Measurements from ENCODE around the gene SFXN1.

Gene SFXN1

DNA sequence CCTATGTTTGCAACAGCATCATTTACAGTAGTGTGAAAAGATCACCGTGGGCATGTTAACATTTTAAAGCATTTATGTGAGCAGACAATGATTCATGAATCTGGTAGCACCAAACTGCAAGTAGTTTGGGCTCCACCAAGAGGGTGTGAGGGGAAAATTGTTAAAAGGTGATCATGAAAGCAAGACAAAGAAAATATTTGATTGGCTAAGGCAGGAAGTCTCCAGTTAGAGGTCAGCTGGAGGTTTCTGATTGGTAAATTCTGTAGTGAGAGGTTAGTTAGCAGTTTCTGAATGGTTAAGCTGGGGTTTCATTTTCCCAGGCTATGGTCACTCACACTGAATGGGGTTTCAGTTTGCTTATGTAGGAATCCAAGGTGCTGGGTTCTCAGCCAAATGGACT, 20.9 kb upstream of the SFXN1 start:
- Mint-ChIP-seq H3K36me3 (ENCODE audit: low read depth) (no peaks in the 10 kb centered on the region), H3K4me1 (ENCODE audit: low read depth) (peaks cover 6% of the 10 kb centered on the region), H3K27ac (no peak overlapping the region), H3K9me3 (no peaks in the 10 kb centered on the region), H3K27me3 (ENCODE audit: low read depth) (peaks cover 33% of the 10 kb centered on the region), H3K4me3 (no peak overlapping the region)

DNA sequence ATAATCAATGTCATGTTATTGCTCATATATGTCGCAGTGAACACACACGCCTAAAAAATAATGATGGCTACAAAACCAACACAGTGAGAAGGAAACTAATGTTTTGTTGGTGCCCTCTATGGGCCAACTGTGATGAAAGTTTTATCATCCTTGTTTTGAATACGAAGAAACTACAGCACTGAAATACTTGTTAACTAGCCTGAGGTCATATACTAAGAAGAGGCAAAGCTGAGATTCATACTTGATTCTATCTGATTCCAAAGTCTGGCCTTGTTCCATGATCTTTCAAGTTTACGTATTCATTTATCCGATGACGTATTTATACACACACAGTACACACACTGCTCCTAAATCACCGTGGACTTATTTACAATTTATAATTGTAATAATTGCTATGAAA, 18.2 kb upstream of the SFXN1 start:
- no peaks in the 10 kb centered on the region for H3K9me3 Mint-ChIP-seq
- no peak overlapping the region for H3K4me3 Mint-ChIP-seq
- H3K27me3 Mint-ChIP-seq (ENCODE audit: low read depth): peaks cover 17% of the 10 kb centered on the region
- H3K27ac Mint-ChIP-seq: no peak overlapping the region
- H3K4me1 Mint-ChIP-seq (ENCODE audit: low read depth): peaks cover 14% of the 10 kb centered on the region
- H3K36me3 Mint-ChIP-seq (ENCODE audit: low read depth): no peaks in the 10 kb centered on the region

DNA sequence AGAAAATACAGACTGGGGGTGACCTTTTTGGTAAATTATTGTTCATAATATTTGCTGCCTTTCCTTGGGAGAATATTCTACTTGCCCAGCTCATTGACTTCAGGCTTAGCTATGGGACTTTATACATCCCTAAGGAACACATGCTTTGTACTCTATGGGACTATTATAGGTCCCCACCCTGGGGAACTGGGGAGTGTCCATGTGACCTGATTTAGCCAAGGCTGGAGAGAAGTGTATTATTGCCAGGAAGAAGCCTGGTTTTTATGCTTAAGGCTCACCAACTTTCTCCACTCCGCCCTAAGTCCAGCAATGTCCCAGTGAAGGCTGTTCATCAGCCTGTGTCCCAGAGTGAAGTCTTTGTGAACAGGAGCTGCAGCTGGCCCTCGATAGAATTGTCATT, 17.8 kb upstream of the SFXN1 start:
- peaks cover 15% of the 10 kb centered on the region for H3K4me1 Mint-ChIP-seq (ENCODE audit: low read depth)
- no peaks in the 10 kb centered on the region for H3K9me3 Mint-ChIP-seq
- no peak overlapping the region for H3K27ac Mint-ChIP-seq
- no peaks in the 10 kb centered on the region for H3K36me3 Mint-ChIP-seq (ENCODE audit: low read depth)
- no peak overlapping the region for H3K4me3 Mint-ChIP-seq
- peaks cover 15% of the 10 kb centered on the region for H3K27me3 Mint-ChIP-seq (ENCODE audit: low read depth)

DNA sequence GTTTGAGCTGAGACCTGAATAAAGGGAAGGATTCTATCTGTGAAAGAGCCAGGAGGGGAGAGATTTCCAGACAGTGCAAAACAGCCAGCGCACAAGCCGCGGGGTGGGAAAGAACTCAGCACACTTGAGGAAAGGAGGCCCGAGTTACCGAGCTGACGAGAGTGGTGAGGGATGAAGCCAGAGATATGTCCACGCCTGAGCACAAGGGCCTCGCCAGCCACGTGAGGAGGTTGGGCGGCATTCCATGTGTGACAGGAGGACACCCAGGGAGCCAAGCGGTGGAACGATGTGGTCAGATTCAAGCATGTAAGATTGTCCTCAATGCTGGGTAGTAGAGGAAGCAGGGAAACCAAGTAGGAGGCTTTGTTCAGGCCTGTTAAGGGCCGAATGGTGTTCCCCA, 17.0 kb upstream of the SFXN1 start:
- Mint-ChIP-seq H3K27ac (no peak overlapping the region), H3K4me3 (no peak overlapping the region), H3K9me3 (no peaks in the 10 kb centered on the region), H3K4me1 (ENCODE audit: low read depth) (peaks cover 15% of the 10 kb centered on the region), H3K36me3 (ENCODE audit: low read depth) (no peaks in the 10 kb centered on the region), H3K27me3 (ENCODE audit: low read depth) (peaks cover 10% of the 10 kb centered on the region)

DNA sequence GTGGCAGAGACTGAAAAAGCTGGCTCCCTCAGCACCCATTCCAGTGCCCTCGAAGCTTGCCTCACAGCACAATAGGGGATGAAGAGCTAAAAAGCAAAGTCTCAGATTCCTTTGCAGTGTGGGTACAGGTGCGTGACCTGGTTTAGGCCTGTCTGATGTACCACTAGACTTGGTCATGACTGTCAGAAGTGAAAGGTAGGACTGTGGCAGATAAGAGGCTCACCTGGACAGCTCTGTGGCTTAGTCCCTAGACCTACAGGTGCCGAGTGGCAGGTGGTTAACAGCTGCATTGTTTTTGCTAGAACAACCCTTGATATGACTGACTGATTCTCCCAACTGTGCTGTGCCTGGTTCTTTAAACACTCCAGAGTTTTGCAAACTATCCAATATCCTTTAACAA, 14.7 kb upstream of the SFXN1 start:
- Mint-ChIP-seq H3K4me3 (no peak overlapping the region), H3K27ac (no peak overlapping the region), H3K4me1 (ENCODE audit: low read depth) (peaks cover 12% of the 10 kb centered on the region), H3K36me3 (ENCODE audit: low read depth) (no peaks in the 10 kb centered on the region), H3K9me3 (no peaks in the 10 kb centered on the region), H3K27me3 (ENCODE audit: low read depth) (peaks cover 11% of the 10 kb centered on the region)

DNA sequence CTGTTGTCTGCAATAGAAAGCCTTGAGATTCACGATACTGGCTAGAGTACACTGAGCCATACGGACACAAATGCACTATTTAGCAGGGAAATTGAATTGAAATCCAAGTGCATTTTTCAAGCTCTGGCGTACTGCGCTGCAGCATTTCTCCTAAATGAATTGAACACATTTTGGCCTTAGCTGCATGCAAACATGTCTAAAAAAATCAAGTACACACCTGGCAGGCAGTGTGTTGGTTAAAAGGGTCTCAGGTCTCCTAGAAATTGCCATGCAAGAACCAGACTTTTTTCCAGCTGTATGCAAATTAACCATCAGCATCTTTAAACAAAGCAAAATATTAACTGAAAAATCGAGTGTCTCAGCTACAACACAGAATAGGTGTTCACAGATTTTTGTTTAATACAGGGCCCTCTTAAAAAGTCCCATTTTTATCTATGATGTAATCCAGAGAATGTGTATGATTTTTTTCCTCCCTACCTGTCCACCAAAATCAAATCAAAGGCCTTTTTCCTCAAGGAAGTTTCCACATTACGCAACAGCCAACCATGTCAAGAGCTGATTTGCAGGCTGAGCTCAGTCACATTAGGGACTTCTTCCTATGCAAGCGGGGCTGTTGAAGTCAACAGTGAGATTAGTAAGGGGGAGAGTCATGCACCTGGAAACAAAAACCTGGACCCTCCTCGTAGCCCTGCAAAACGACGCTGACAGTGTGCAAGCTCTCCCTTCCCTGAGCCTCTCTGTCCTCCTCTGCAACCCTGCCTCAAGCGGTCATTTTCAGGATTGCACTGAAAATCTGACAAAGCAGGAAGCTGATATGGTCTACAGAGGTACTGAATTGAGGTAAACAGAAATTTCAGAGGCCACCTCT, 14.1 kb upstream of the SFXN1 start:
- Mint-ChIP-seq H3K36me3 (ENCODE audit: low read depth) (no peaks in the 10 kb centered on the region), H3K4me3 (no peak overlapping the region), H3K4me1 (ENCODE audit: low read depth) (peaks cover 10% of the 10 kb centered on the region), H3K9me3 (no peaks in the 10 kb centered on the region), H3K27ac (peak overlapping the region; percentile 13), H3K27me3 (ENCODE audit: low read depth) (peaks cover 8% of the 10 kb centered on the region)

DNA sequence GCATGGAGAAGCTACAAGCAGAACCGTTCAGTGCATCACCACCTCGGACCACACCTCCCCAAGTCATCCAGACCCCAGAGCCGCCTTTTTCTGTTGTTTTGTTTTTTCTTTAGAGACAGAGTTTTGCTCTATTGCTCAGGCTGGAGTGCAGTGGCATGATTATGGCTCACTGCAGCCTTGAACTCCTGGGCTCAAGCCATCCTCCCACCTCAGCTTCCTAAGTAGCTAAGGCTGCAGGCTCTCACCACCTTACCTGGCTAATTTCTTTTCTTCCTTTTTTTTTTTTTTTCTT, 13.5 kb upstream of the SFXN1 start:
- peaks cover 8% of the 10 kb centered on the region for H3K27me3 Mint-ChIP-seq (ENCODE audit: low read depth)
- H3K36me3 Mint-ChIP-seq (ENCODE audit: low read depth): no peaks in the 10 kb centered on the region
- no peak overlapping the region for H3K4me3 Mint-ChIP-seq
- H3K27ac Mint-ChIP-seq: peak overlapping the region; percentile 13
- H3K4me1 Mint-ChIP-seq (ENCODE audit: low read depth): peaks cover 10% of the 10 kb centered on the region
- H3K9me3 Mint-ChIP-seq: no peaks in the 10 kb centered on the region

DNA sequence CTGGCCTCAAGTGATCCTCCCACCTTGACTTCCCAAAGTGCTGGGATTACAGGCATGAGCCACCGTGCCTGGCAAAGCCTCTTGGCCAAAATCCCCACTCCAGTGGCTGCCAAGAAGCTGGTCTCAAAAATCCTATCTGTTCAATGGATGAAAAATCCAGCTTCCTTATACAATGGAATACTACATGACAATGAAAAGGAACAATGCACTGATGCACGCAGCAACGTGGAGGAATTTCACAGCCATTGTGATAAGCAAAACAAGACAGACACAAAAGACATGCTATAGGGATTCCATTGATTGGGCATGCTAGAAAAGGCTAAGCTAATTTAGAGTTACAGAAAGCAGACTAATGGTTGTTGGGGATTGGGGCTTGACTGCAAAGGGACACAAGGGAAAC, 13.1 kb upstream of the SFXN1 start:
- H3K9me3 Mint-ChIP-seq: no peaks in the 10 kb centered on the region
- no peaks in the 10 kb centered on the region for H3K36me3 Mint-ChIP-seq (ENCODE audit: low read depth)
- H3K27ac Mint-ChIP-seq: peak overlapping the region; percentile 13
- H3K27me3 Mint-ChIP-seq (ENCODE audit: low read depth): peaks cover 8% of the 10 kb centered on the region
- peaks cover 10% of the 10 kb centered on the region for H3K4me1 Mint-ChIP-seq (ENCODE audit: low read depth)
- H3K4me3 Mint-ChIP-seq: no peak overlapping the region

DNA sequence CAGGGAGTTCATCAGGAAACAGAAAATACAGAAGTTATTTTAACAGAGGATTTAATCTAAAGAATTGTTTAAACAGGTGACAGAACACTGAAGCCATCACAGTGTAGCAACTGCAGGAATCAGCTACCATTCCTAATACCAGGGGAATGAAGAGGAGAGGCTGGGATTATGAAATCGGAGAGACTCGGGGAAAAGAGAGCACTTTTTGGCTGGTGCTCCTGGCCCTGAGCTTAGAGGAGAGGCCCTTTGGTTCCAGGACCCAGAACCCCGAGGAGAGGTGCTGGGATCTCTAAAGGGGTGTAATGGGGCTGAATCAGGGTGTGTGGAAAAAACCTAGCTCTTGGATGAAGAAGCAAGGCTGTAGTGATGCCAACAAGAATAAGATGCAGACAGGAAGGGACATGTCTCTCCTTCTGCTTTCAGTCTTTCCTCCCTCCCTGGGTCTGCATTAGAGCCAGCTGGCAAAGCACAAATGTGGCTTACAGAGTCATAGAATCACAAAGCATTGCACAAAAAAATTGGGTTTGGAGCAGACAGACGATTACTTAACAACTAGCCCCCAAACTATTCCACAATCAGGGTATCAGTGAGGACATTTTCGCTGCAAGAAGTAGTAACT, 11.6 kb upstream of the SFXN1 start:
- Mint-ChIP-seq H3K36me3 (ENCODE audit: low read depth) (no peaks in the 10 kb centered on the region), H3K9me3 (no peaks in the 10 kb centered on the region), H3K4me1 (ENCODE audit: low read depth) (peaks cover 16% of the 10 kb centered on the region), H3K4me3 (no peak overlapping the region), H3K27ac (no peak overlapping the region), H3K27me3 (ENCODE audit: low read depth) (peaks cover 8% of the 10 kb centered on the region)

DNA sequence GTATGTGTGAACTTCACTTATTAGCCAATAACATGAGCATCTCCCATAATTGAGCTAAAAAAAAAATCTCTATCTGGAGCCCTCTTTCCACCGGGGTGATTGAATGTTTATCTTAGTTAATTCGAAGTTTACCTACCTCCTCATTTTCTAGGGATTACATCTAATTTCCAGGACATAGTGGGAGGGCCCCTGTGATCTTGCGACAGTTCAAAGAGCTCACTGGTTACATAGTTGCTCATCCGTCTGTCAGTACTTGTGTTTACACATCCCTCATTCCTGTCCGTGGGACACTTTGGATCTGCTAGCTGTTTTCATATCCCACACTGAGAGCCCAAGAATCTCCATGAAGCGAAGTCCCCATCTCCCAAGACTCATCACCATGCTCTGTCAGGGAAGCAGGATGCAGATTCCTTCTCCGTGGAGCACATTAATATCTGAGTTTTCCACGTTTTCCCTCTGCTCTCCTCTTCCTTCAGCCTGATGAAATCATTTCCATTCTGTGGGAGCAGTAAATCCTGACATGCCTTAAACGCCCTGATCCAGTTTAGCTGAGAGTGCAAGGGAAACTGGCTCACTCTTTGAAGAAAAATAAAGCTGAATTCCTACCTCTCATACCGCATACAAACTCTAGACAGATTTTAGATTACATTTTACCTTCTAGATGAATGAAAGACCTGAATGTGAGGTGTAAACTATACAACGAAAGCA, 10.2 kb upstream of the SFXN1 start:
- no peak overlapping the region for H3K27ac Mint-ChIP-seq

DNA sequence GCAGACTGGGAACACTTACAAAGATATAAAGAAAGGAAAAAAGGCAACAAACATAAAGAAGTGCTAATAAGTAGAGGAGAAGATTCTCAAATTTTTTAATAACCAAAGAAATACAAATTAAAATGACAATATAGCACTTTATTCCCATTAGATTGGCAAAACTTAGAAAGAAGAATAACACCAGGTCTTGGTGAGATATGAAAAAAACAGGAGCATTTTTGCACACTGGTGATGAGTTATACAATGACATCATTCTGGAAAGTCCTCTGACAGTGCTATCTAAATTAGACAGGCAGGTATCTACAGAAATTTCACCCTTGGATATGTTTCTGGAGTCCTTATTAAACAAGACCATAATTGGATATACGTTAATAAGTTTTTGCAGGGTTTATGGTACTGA, 9.5 kb upstream of the SFXN1 start:
- H3K9me3 Mint-ChIP-seq: no peaks in the 10 kb centered on the region
- no peak overlapping the region for H3K4me3 Mint-ChIP-seq
- H3K27ac Mint-ChIP-seq: no peak overlapping the region
- peaks cover 16% of the 10 kb centered on the region for H3K4me1 Mint-ChIP-seq (ENCODE audit: low read depth)
- peaks cover 10% of the 10 kb centered on the region for H3K27me3 Mint-ChIP-seq (ENCODE audit: low read depth)
- no peaks in the 10 kb centered on the region for H3K36me3 Mint-ChIP-seq (ENCODE audit: low read depth)

More for the DNA sequence above, 10.2 kb upstream of the SFXN1 start:
- Mint-ChIP-seq H3K4me1 (ENCODE audit: low read depth) (peaks cover 16% of the 10 kb centered on the region), H3K36me3 (ENCODE audit: low read depth) (no peaks in the 10 kb centered on the region), H3K27me3 (ENCODE audit: low read depth) (peaks cover 8% of the 10 kb centered on the region), H3K4me3 (no peak overlapping the region), H3K9me3 (no peaks in the 10 kb centered on the region)

DNA sequence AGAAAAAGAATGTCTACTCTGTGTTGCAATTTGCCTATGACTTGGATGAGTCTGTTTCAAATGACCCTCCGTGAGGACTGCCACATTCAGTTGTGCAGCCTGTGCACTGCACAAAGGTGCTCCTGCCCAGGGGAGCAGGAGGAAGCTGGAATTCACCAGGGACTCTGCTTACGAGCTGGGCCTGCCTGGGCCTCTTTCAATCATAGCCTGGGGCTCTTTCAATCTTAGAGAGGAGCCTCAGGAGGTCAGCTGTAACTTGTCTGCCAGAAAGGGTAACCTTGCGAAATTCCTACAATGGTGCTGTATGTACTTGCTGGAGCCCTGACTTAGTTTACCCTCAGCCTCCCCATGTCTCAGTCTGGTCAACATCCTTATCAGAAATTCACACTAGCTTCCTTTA, 8.4 kb upstream of the SFXN1 start:
- no peak overlapping the region for H3K4me3 Mint-ChIP-seq
- H3K9me3 Mint-ChIP-seq: no peaks in the 10 kb centered on the region
- H3K4me1 Mint-ChIP-seq (ENCODE audit: low read depth): peaks cover 10% of the 10 kb centered on the region
- H3K36me3 Mint-ChIP-seq (ENCODE audit: low read depth): no peaks in the 10 kb centered on the region
- no peak overlapping the region for H3K27ac Mint-ChIP-seq
- peaks cover 15% of the 10 kb centered on the region for H3K27me3 Mint-ChIP-seq (ENCODE audit: low read depth)

DNA sequence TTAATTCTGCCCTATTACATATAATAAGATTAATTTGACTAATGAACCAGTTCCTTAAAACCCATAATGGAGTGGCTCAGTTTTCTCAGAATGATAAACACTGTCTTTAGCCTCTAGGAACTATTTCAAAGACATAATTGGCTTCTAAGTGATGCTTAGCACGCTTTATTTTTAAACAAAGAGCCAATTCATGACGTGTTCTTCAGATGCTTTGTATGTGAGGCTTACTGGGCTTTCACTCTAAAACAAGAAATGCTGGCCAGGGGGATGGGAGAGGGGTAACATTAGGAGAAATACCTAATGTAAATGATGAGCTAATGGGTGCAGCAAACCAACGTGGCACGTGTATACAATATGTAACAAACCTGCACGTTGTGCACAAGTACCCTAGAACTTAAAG, 7.6 kb upstream of the SFXN1 start:
- H3K4me3 Mint-ChIP-seq: no peak overlapping the region
- no peaks in the 10 kb centered on the region for H3K9me3 Mint-ChIP-seq
- no peaks in the 10 kb centered on the region for H3K36me3 Mint-ChIP-seq (ENCODE audit: low read depth)
- H3K27me3 Mint-ChIP-seq (ENCODE audit: low read depth): peaks cover 15% of the 10 kb centered on the region
- peaks cover 7% of the 10 kb centered on the region for H3K4me1 Mint-ChIP-seq (ENCODE audit: low read depth)
- H3K27ac Mint-ChIP-seq: no peak overlapping the region

DNA sequence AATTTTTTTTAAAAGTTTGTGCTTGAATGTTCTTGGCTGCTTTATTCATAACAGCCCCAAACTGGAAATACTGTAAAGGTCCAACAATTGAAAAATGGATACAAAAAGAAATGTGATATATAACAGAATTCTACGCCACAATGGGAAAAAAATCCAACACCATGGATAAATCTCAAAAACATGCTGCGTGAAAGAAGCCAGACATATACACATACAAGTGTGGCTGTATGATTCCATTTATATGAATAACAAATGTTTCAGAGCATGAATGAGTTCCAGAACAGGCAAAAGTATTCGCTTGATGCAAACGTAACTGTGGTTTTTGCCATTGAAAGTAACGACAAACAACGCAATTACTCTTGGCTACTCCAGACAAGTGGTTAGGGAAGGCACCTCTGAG, 7.2 kb upstream of the SFXN1 start:
- no peaks in the 10 kb centered on the region for H3K9me3 Mint-ChIP-seq
- H3K27ac Mint-ChIP-seq: no peak overlapping the region
- no peaks in the 10 kb centered on the region for H3K36me3 Mint-ChIP-seq (ENCODE audit: low read depth)
- H3K27me3 Mint-ChIP-seq (ENCODE audit: low read depth): peaks cover 15% of the 10 kb centered on the region
- H3K4me1 Mint-ChIP-seq (ENCODE audit: low read depth): peaks cover 10% of the 10 kb centered on the region
- H3K4me3 Mint-ChIP-seq: no peak overlapping the region

DNA sequence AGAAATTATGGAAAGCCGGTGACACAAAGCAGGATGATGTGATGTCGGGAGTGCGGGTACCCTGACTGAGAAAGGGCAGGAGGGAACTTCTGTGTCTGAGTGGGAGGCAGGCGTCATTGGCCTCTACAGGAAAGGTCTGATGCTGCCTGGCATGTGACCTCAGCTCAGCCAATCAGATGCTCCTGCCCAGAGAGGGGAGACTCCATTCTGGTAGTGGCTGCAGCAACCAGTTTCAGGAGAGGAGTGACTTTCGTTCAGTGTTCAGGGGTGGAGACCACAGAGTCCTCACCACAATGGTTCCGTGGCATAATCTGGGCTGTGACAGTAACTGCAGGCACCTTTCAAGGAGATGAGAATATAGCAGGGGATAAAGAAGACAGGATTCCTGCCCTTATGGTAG, 6.7 kb upstream of the SFXN1 start:
- peaks cover 18% of the 10 kb centered on the region for H3K27me3 Mint-ChIP-seq (ENCODE audit: low read depth)

More for the DNA sequence above, 6.7 kb upstream of the SFXN1 start:
- Mint-ChIP-seq H3K9me3 (no peaks in the 10 kb centered on the region), H3K4me3 (no peak overlapping the region), H3K4me1 (ENCODE audit: low read depth) (peaks cover 11% of the 10 kb centered on the region), H3K27ac (peak overlapping the region; percentile 28), H3K36me3 (ENCODE audit: low read depth) (no peaks in the 10 kb centered on the region)
